HG03354 (cell line): ENCODE data around the gene CDCA4.

Experiments used
- ATAC-seq: cut with Tn5 transposase; IDR thresholded peaks from one replicate; pipeline ENCODE4 v1.9.1; 2021; ENCODE audit warnings: mild to moderate bottlenecking; ENCODE audit not compliant: unreplicated experiment, poor library complexity, severe bottlenecking

CDCA4 gene

GRCh38 chr14:105059035-105059924 is 38.4 kb upstream of the CDCA4 start:
- no peak for ATAC-seq

GRCh38 chr14:105058521-105059034 is 37.7 kb upstream of the CDCA4 start:
- no peak for ATAC-seq

- no peak for ATAC-seq
These were observed 35.5 kb upstream of the CDCA4 start for GRCh38 chr14:105056303-105056831.

GRCh38 chr14:105055736-105056302 is 34.9 kb upstream of the CDCA4 start:
- ATAC-seq: no peak

- no peak for ATAC-seq
These were observed 34.5 kb upstream of the CDCA4 start for GRCh38 chr14:105055334-105055733.

- no peak for ATAC-seq
These were observed 33.1 kb upstream of the CDCA4 start for GRCh38 chr14:105053996-105054395.

- no peak for ATAC-seq
These were observed 32.5 kb upstream of the CDCA4 start for GRCh38 chr14:105053421-105053820.

- ATAC-seq: no peak
These were observed 31.2 kb upstream of the CDCA4 start for GRCh38 chr14:105052110-105052458.

- no peak for ATAC-seq
These were observed 30.6 kb upstream of the CDCA4 start for GRCh38 chr14:105051182-105052109.

GRCh38 chr14:105050551-105050897 is 29.6 kb upstream of the CDCA4 start:
- no peak for ATAC-seq

- ATAC-seq: no peak
These were observed 29.1 kb upstream of the CDCA4 start for GRCh38 chr14:105049753-105050550.

- no peak for ATAC-seq
These were observed 26.6 kb upstream of the CDCA4 start for GRCh38 chr14:105047283-105048016.

GRCh38 chr14:105046891-105047282 is 26.0 kb upstream of the CDCA4 start:
- ATAC-seq: no peak

GRCh38 chr14:105045710-105046326 is 24.9 kb upstream of the CDCA4 start:
- peak; percentile 76 for ATAC-seq

- no peak for ATAC-seq
These were observed 22.8 kb upstream of the CDCA4 start for GRCh38 chr14:105043641-105044040.

- no peak for ATAC-seq
These were observed 21.9 kb upstream of the CDCA4 start for GRCh38 chr14:105042813-105043212.

GRCh38 chr14:105041841-105042765 is 21.2 kb upstream of the CDCA4 start:
- no peak for ATAC-seq
